Activated CD4-positive, alpha-beta T cell treated with anti-CD3 and anti-CD28 coated beads for 48 hours (primary cell): ENCODE data around the gene LOXL4.
"Not testable (repeated sequence)": the region's sequence is repeated elsewhere in the genome, so short reads cannot be mapped to it uniquely, and the experiment has no call there.

Experiments
- DNase-seq: peaks from one replicate; pipeline ENCODE4 v3.0.0-alpha.2; 2020

The LOXL4 gene

DNA sequence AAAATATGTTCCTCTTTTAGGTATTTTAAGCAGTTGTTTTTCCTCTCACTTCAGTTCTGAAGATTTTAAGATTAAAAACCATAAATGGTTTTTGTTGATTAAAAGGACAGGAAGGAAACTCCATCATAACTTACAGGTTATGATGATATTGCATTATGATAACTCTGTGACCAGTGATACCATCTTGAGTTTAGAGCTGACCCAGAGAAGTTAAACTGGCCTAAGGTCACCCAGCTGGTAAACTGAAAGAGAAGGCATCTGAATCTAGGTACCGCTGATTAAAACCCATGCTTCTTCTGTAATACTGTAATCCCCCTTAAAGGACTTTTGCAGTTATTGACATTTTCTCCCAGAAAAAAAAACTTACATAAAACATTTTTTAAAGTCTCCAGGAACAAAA, 29.6 kb downstream of the LOXL4 start:
- DNase-seq: no peak

DNA sequence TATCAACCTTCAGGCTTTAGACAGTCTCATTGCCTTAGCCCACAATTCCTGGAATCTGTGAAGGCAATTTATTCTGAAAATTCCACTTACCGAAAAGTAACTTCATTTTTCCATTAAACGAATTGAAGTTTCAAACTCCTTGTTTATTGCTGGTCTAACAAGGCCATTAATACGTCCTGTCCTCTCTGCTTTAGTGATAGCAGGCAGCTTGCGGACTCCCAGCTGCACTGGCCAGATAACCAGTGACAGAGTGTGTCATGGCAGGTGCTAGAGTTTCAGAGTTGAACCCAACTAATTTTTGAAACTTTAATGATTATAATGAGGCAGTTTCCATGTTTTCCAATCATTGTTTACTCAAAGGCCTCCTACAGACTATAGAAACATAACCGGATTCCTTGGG, 31.1 kb downstream of the LOXL4 start:
- DNase-seq: no peak

DNA sequence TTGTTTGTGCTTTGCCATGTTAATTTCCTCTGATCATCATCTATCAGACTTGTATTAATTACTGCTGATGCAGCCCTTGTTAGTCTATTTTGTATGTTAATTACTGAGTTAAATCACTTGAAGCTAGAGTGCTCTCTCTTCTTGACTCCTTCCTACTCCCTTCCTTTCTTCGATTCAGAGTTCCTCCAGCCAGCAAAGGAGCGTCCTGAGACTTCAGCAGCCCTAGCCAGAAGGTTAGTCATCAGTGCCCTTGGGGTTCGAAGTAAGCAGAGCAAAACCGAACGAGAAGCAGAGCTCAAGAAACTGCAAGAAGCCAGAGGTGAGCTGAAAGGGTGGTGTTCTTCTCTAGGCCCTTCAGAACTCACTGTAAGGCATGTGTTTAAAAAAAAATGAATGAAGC, 32.1 kb downstream of the LOXL4 start:
- no peak for DNase-seq

DNA sequence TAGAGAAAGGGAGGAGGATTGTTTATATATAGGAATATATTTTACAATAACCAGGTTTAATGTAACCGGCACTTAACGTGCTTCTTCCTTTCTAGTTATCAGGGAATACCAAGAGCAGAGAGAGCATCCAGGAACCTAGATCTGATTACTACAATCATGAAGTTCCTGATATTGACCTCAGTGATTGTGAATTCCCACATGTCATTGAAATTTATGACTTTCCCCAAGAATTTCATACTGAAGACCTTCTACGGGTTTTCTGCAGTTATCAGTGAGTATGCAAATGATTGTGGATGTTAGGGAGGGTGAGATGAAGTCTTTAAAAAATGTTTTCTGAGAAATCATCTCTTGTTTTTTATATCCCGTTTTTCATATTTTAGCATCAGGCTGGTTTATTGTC, 36.6 kb downstream of the LOXL4 start:
- no peak for DNase-seq

DNA sequence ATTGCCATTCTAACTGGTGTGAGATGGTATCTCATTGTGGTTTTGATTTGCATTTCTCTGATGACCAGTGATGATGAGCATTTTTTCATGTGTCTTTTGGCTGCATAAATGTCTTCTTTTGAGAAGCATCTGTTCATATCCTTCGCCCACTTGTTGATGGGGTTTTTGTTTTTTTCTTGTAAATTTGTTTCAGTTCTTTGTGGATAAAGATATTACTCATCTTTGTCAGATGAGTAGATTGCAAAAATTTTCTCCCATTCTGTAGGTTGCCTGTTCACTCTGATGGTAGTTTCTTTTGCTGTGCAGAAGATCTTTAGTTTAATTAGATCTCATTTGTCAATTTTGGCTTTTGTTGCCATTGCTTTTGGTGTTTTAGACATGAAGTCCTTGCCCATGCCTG, 39.7 kb downstream of the LOXL4 start:
- not testable (repeated sequence) for DNase-seq

DNA sequence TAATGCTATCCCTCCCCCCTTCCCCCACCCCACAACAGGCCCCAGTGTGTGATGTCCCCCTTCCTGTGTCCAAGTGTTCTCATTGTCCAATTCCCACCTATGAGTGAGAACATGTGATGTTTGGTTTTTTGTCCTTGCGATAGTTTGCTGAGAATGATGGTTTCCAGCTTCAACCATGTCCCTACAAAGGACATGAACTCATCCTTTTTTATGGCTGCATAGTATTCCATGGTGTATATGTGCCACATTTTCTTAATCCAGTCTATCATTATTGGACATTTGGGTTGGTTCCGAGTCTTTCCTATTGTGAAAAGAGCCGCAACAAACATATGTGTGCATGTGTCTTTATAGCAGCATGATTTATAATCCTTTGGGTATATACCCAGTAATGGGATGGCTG, 40.3 kb downstream of the LOXL4 start:
- DNase-seq: not testable (repeated sequence)

DNA sequence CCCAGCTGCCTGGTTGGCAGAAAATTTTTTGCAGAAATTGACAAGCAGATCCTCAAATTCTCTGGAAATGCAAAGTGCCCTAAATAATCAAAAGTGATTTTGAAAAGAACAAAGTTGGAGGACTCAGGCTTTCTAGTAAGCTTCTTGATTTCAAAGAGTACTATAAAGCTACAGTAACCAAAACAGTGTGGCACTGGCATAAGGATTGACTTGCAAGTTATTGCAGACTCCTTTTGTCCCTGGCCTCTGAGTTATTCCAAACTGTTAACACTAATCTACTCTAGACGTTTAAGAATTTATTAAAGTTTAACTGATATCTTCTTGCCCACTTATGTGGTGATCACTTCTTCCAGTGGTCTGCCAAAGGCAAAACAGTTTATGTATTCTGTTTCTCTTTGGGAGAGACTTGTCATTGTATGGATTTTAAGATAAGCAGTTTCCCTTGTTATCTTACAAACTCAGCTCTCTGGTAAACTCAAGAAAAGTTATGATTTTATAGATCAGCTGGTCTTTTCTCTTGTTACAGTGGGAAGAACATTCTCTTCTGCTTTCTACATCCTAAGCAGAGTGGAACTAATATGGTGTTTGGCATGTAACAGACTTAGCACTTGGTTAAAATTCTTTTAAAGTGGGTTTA, 41.4 kb downstream of the LOXL4 start:
- DNase-seq: no peak

DNA sequence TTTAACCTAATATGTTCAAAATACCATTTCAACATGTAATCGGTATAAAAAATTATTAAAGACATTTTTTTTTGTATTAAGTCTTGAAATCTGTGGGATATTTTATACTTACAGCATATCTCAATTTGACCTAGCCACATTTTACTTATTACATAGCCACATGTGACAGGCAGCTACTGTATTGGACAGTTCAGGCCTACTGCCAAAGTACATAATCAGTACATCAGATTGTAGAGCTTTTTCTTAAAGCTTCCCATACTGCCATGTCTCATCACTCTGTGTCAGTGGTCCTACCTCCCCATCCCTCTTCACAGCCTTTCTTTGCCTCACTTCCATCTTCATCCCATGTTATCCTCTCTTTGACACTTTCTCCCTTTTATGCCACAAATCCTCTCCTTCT, 43.0 kb downstream of the LOXL4 start:
- no peak for DNase-seq

DNA sequence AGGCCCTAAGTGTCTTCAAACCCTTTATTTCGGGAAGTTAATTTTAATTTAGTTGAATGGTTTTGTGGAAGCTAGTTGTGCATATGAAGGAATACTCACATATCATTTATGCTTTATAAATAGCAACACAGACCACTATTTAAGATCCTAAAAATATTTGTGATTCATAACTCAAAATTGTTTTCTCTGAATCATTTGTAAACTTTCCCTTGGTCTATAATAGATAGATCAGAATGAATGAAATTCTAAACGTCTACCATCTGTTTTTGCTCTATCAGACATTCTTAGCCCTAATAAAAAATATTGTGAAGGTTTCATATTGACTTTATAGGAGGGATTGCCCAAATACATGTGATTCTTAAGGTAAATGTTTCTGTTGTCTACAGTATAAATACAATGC, 43.5 kb downstream of the LOXL4 start:
- no peak for DNase-seq

DNA sequence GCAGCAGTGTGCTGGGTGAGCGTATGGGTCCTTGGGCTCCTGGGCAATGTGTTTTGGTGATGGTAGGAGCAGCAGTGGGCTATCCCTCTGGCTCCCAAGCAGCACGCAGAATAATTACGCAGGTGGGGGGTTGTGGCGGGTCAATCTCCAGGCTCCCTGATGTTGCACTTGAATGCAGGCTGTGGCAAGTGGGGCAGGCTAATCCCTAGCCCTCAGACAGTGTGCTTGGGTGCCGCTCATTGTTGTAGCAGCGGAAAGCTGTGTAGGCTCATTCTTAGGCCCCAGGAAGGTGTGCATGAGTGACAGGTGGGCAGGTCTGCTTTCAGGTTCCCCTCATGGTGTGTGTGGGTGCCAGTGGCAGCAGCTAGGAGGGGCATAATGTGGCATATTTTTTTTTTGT, 44.1 kb downstream of the LOXL4 start:
- no peak for DNase-seq

DNA sequence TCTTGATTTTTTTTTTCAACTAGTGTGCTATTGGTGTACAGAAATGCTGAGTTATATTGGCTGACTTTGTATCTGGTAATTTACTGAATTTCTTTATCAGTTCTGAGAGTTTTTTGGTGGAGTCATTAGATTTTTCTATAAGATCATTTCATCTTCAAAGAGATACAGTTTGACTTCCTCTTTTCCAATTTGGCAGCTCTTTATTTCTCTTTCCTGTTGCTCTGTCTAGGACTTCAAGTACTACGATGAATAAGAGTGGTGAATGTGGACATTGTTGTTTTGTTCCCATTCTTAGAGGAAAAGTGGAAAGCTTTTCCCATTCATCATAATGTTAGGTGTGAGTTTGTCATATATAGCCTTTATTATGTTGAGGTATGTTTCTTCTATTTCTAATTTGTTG, 50.2 kb downstream of the LOXL4 start:
- no peak for DNase-seq

DNA sequence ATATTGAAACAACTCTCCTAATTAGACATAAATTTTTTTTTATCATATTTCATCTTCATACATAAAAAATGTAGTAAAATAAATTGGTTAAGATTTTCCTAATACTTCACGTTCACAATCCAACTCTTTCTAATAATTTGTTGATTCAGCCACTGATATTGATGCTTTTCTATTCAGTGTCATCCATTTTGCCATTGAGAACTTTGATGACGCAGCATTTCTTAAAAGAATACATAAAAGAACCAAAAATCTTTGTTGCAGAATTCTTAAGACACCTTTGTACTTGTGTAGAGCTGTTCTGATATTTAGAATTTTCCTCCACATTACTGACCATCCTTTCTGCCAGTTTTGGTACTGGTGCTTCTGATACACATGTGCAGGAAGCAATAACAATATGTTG, 52.6 kb downstream of the LOXL4 start:
- DNase-seq: no peak

DNA sequence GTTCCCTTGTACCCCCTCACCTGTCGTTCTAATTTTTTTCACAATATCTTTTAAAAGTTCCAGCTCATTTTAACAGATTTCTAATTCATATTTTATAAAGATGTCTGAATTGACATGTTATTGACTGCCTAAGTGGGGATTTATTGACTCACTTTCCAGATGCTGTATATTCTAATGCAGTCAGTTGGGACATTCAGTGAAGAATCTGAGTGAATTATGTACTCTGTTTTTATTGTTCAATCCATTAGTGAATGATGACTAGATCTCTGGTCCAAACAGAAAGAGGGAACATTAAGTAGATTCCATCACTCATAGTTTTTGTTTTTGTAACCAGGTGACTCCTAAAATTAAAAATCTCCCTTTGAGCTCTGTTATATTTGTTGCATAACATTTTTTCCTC, 54.3 kb downstream of the LOXL4 start:
- no peak for DNase-seq

DNA sequence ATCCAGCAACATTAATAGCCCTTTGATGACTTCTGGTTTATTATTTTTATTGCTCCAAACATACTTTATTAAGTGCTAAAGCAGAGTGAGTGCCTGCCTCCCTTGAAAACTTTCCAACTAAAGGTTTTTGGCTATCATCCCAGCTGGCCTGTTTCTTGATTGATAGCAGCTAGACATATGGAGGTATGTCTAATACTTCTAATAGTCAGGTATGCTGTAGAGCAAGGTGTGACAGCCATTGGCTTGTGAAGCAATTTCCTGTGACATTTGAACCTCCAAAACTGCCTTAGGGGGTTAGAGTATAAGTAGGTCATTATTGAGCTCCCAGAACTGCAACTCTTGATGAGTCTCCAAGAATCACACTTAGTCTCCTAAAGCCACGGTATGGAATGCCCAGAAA, 55.8 kb downstream of the LOXL4 start:
- DNase-seq: no peak

DNA sequence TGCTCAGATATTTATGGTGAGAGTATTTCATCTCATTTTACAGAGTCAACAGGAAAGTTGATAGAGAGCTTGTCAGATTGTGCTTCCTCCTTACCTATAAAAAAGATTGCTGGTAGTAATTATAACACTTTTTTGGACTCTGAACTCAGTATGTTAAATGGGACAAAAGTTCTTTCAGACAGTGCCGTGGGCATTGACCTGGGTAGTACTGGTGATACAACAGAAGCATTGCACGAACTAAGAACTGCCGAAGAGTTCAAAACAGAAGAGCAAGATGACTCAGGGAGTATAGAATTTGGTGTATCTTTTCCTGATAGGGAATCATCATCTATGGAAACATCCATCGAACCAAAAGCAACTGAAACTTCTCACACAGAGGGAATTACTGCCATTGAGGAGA, 58.6 kb downstream of the LOXL4 start:
- no peak for DNase-seq

DNA sequence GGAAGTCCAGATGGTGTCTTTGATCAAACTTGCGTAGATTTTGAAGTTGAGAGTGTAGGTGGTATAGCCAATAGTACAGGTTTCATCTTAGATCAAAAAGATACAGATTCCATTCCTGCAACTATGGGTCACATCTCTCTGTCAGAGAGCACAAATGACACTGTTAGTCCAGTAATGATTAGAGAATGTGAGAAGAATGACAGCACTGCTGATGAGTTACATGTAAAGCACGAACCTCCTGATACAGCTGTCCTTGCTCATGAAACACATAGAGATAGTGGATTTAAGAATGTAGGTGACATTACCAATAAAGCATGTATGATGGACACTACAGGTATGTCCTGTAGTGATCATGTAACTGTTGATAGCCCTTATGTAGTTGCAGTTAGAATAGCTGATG, 59.1 kb downstream of the LOXL4 start:
- DNase-seq: no peak

DNA sequence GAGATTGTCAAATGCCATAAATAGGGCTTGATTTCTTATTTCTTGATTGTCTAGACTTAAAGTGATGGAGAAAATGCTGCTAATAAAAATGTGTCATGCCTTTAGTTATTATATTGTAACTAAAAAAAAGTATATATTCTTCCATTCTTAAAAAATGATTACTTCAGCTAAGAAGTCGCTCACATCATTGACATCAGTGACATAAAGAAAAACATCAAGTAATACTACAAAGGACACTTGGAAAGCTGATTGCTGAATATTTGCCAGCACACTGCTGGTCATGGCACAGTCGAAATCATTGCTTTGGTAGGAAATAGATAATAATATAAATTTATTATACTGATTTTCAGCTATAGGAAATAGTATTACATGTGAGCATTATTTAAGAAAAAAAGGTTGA, 62.6 kb downstream of the LOXL4 start:
- DNase-seq: no peak

DNA sequence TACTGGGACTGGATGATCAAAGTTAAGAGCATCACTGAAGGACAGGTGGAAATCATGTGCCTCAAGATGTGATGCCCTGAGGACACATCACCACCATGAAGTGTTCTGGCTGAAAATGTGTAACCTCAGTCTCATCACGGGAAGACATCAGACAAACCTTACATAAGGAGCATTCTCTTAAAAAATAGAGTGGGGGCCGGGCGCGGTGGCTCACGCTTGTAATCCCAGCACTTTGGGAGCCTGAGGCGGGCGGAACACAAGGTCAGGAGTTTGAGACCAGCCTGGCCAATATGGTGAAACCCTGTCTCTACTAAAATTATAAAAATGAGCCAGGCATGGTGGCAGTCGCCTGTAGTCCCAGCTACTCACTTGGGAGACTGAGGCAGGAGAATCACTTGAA, 65.6 kb downstream of the LOXL4 start:
- no peak for DNase-seq

DNA sequence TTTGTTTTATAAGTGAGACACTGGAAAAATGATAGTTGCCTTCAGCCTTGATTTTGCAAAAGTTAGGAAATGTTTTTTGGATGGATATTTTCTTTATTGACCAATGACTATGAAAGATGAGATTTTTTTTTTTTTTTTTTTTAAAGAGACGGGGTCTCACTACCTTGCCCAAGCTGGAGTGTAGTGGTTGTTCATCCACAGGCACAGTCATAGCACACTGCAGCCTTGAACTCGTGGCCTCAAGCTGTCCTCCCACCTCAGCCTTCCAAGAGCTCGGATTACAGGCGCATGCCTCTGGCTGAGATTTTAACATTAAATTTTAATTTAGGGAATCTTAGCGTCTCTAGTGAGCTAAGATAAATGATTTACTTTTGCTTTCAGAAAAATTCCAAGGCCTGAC, 66.2 kb downstream of the LOXL4 start:
- no peak for DNase-seq
